Right atrium auricular region (tissue), 2 donors: ENCODE results near the gene ATP10D. TPM values are rescaled to one million over a fixed set of nuclear protein-coding genes. Genes with fewer than 3 reads are reported as not detected.

ENCODE experiments used
- DNase-seq: peaks from one replicate; pipeline ENCODE4 v3.0.0-alpha.2; 2019; ENCODE audit warnings: low spot score
- H3K27ac ChIP-seq, 2 donors: fragments of 200-600 bp; sonication (generic); 1 replicate in 1 of 2; 2 replicates in 1 of 2; pipeline ENCODE4 v1.5.1; 2016 to 2019
- H3K27me3 ChIP-seq, 2 donors: fragments of 200-600 bp; sonication (generic); one replicate each; pipeline versions ENCODE4 v1.5.1 to v1.6.0; 2017 to 2019
- H3K36me3 ChIP-seq: fragments of 200-600 bp; sonication (generic); one replicate; pipeline ENCODE4 v1.5.1; 2016
- H3K4me1 ChIP-seq, 2 donors: fragments of 200-600 bp; sonication (generic); one replicate each; pipeline versions ENCODE4 v1.5.1 to v1.6.0; 2017 to 2019
- H3K4me3 ChIP-seq, 2 donors: fragments of 200-600 bp; sonication (generic); 1 replicate in 1 of 2; 2 replicates in 1 of 2; pipeline ENCODE4 v1.5.1; 2017 to 2019; ENCODE audit warnings: mild to moderate bottlenecking in 1 of 2, moderate library complexity in 1 of 2
- H3K9me3 ChIP-seq, 2 donors: fragments of 200-600 bp; sonication (generic); one replicate each; pipeline ENCODE4 v1.5.1; 2019
- total RNA-seq, 2 donors: library from RNA; depleted of rRNA; stranded (reverse); fragments of >200 nt; gene quantifications; one replicate each; pipeline ENCODE4 v1.1.0, GENCODE V29; 2016
- TF ChIP-seq, protein P1 (sequence below), 2 donors: fragments of 200-600 bp; sonication (generic); IDR thresholded peaks; one replicate each; pipeline ENCODE4 v1.5.1; 2019; ENCODE audit warnings: antibody characterized with exemption in 2 of 2

Gene ATP10D
- total RNA-seq, 2 donors from 2014 or later, result 6.9 to 8.9 TPM

- Histone ChIP-seq H3K9me3 (no peaks in the 10 kb centered on the region), H3K36me3 (no peaks in the 10 kb centered on the region), H3K4me3 (no peak overlapping the region), H3K27me3 (no peaks in the 10 kb centered on the region), H3K4me1 (no peaks in the 10 kb centered on the region), H3K27ac (no peak overlapping the region)
- TF ChIP-seq, protein P1, sequence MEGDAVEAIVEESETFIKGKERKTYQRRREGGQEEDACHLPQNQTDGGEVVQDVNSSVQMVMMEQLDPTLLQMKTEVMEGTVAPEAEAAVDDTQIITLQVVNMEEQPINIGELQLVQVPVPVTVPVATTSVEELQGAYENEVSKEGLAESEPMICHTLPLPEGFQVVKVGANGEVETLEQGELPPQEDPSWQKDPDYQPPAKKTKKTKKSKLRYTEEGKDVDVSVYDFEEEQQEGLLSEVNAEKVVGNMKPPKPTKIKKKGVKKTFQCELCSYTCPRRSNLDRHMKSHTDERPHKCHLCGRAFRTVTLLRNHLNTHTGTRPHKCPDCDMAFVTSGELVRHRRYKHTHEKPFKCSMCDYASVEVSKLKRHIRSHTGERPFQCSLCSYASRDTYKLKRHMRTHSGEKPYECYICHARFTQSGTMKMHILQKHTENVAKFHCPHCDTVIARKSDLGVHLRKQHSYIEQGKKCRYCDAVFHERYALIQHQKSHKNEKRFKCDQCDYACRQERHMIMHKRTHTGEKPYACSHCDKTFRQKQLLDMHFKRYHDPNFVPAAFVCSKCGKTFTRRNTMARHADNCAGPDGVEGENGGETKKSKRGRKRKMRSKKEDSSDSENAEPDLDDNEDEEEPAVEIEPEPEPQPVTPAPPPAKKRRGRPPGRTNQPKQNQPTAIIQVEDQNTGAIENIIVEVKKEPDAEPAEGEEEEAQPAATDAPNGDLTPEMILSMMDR (IDR thresholded peaks at IDR 0.05), result no peak
- DNase-seq, result no peak
Observed at GRCh38 chr4:47619691-47620090, 134.6 kb downstream of the ATP10D start.

- Histone ChIP-seq H3K36me3 (no peaks in the 10 kb centered on the region), H3K27me3 (no peaks in the 10 kb centered on the region), H3K4me1 (no peaks in the 10 kb centered on the region), H3K4me3 (no peak overlapping the region), H3K27ac (no peak overlapping the region), H3K9me3 (no peaks in the 10 kb centered on the region)
- TF ChIP-seq, protein P1 (IDR thresholded peaks at IDR 0.05), result no peak
- DNase-seq, result no peak
Observed at GRCh38 chr4:47621181-47621580, 136.1 kb downstream of the ATP10D start.

DNA sequence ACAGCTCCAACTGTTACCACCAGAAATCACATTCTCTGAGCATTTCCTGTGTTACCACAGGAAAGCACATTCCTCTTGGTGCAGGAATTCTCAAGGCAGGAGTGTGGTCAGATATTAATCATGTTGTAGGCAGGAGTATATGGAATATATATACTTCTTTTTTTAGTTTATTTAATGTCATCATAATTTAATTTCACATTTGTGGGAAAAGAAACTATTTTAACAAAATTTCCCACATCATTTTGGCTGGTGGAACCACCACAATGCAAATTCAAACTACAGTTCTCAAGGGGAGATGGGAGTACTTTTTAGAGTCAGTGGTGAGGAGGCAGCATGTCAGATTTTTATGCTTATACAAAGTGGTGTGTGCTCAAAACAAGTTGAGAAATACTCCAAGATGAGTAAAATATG, 139.0 kb downstream of the ATP10D start:
- Histone ChIP-seq H3K4me1 (no peaks in the 10 kb centered on the region), H3K4me3 (no peak overlapping the region), H3K9me3 (no peaks in the 10 kb centered on the region), H3K27ac (no peak overlapping the region), H3K36me3 (no peaks in the 10 kb centered on the region), H3K27me3 (no peaks in the 10 kb centered on the region)
- no peak for DNase-seq
- TF ChIP-seq, protein P1 (IDR thresholded peaks at IDR 0.05), result no peak

GRCh38 chr4:47631161-47631560, 146.1 kb downstream of the ATP10D start:
- TF ChIP-seq, protein P1 (IDR thresholded peaks at IDR 0.05), result no peak
- Histone ChIP-seq H3K4me3 (no peak overlapping the region), H3K9me3 (no peaks in the 10 kb centered on the region), H3K27me3 (no peaks in the 10 kb centered on the region), H3K36me3 (no peaks in the 10 kb centered on the region), H3K27ac (no peak overlapping the region), H3K4me1 (no peaks in the 10 kb centered on the region)
- no peak for DNase-seq

DNA sequence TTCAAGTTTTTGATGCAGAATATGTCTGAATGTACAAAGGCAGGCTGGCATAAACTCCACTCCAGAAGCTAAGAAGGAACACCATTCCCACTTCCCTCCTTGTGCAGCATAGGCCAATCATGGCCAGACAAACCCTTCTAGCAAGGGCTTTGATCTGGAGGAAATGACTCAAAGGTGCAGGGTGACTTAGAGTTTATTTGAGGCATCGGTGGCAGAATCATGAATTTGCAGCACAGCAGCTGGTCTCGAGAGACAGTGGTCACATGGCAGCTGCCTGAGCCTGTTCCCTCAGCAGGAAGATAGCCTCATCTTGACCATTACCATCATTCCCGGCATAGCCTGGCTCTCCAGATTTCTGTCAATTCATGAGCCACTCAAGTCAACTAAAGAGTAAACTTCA, 154.5 kb downstream of the ATP10D start:
- no peak overlapping the region for H3K4me3 ChIP-seq

GRCh38 chr4:47640911-47641310, 155.8 kb downstream of the ATP10D start:
- no peaks in the 10 kb centered on the region for H3K4me1 ChIP-seq
- no peak overlapping the region for H3K4me3 ChIP-seq
- no peaks in the 10 kb centered on the region for H3K36me3 ChIP-seq
- H3K27me3 ChIP-seq, result no peaks in the 10 kb centered on the region
- TF ChIP-seq, protein P1 (IDR thresholded peaks at IDR 0.05), result no peak
- no peak for DNase-seq
- no peak overlapping the region for H3K27ac ChIP-seq
- H3K9me3 ChIP-seq, result no peaks in the 10 kb centered on the region

More for the DNA sequence above, 154.5 kb downstream of the ATP10D start:
- TF ChIP-seq, protein P1 (IDR thresholded peaks at IDR 0.05), result no peak
- Histone ChIP-seq H3K36me3 (no peaks in the 10 kb centered on the region), H3K27ac (no peak overlapping the region), H3K9me3 (no peaks in the 10 kb centered on the region), H3K4me1 (no peaks in the 10 kb centered on the region), H3K27me3 (no peaks in the 10 kb centered on the region)
- no peak for DNase-seq
